GM12891 (cell line): ENCODE measurements around the gene LUZP2.

ENCODE experiments used
- POLR2A ChIP-seq: IDR thresholded peaks from 2 replicates; pipeline ENCODE4 v1.6.1; 2011; ENCODE audit warnings: low read depth, low read length, control low read depth
- SPI1 ChIP-seq: IDR thresholded peaks from 2 replicates; pipeline ENCODE4 v1.6.1; 2011; ENCODE audit warnings: low read depth, low read length, control low read depth
- TAF1 ChIP-seq: IDR thresholded peaks from 2 replicates; pipeline ENCODE4 v1.6.1; 2011; ENCODE audit warnings: low read depth, low read length, control low read depth

DNA sequence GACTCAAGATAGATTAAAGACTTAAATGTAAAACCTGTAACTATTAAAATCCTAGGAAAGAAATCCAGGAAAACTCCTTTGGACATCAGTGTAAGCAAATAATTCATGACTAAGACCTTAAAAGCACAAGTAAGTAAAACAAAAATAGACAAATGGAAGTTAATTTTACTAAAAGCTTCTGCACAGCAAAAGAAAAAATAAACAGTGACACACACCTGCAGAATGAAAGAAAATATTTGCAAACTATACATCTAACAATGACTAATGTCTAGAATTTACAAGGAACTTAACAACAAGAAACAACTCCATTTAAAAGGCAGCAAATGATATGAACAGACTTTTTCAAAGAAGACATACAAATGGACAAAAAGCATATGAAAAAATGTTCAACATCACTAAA is 359.1 kb downstream of the LUZP2 start:
- TF ChIP-seq POLR2A (no peak), TAF1 (no peak), SPI1 (no peak)
